Mesodermal cell (in vitro differentiated cells): ENCODE measurements around the gene ZNF471. TPM values are rescaled to one million over a fixed set of nuclear protein-coding genes. Genes with fewer than 3 reads are reported as not detected.
A peak's percentile ranks its signal among the peaks of the same experiment; 100 is the strongest.

ENCODE experiments used
- H3K27ac ChIP-seq: 2 replicates; pipeline ENCODE4 v1.7.0; 2013; ENCODE audit warnings: mild to moderate bottlenecking, low read depth, low read length, moderate library complexity; ENCODE audit not compliant: severe bottlenecking
- H3K36me3 ChIP-seq: 2 replicates; pipeline ENCODE4 v1.7.1; 2013; ENCODE audit warnings: mild to moderate bottlenecking, low read length, moderate library complexity; ENCODE audit not compliant: control insufficient read depth, insufficient read depth
- H3K4me1 ChIP-seq: one replicate; pipeline ENCODE4 v1.7.1; 2013; ENCODE audit warnings: mild to moderate bottlenecking, low read length; ENCODE audit not compliant: insufficient read depth, control insufficient read depth, poor library complexity, severe bottlenecking
- H3K4me3 ChIP-seq: 2 replicates; pipeline ENCODE4 v1.7.0; 2013; ENCODE audit warnings: low read length, control low read depth, mild to moderate bottlenecking; ENCODE audit not compliant: insufficient read depth, poor library complexity, severe bottlenecking; ENCODE audit errors: extremely low read depth
- H3K9me3 ChIP-seq: 2 replicates; pipeline ENCODE4 v1.7.1; 2013; ENCODE audit warnings: mild to moderate bottlenecking, low read length, moderate library complexity; ENCODE audit not compliant: control insufficient read depth
- WGBS, 2 experiments: methylation state at CpG; one replicate each; pipeline ENCODE4 v1.1.5; 2013; ENCODE audit warnings: missing lambda C conversion rate in 2 of 2; ENCODE audit not compliant: insufficient coverage in 2 of 2; 5-methylcytosine and 5-hydroxymethylcytosine counted together
- polyA plus RNA-seq, 2 experiments: library from polyadenylated mRNA; stranded (reverse); fragments of 50-300 nt; gene quantifications; one replicate each; pipeline ENCODE4 v1.2.3, GENCODE V29; 2013

Gene ZNF471
- polyA plus RNA-seq (2013, experiment 1 of 2), result 0.70 TPM
- polyA plus RNA-seq (2013, experiment 2 of 2), result 0.81 TPM

- Histone ChIP-seq H3K4me1 (no peaks in the 10 kb centered on the region), H3K4me3 (peak within 1 kb of the TSS; percentile 49), H3K36me3 (no peaks in the 10 kb centered on the region), H3K9me3 (peaks cover 34% of the 10 kb centered on the region), H3K27ac (peak within 1 kb of the TSS; percentile 89)
- 14 to 17% methylated on average over 43 to 56 of the region's 74 CpGs for WGBS, 2 experiments
Observed at GRCh38 chr19:56507446-56508289, at the start of gene ZNF471. ZNF471 (plus strand) TSS chr19:56507855; CDS start chr19:56511572, 3,717 bp downstream.

- WGBS, 2 experiments, result 64 to 66% methylated on average over 2 to 3 of the region's 3 CpGs
- Histone ChIP-seq H3K4me3 (no peak overlapping the region), H3K4me1 (no peaks in the 10 kb centered on the region), H3K9me3 (peaks cover 80% of the 10 kb centered on the region), H3K36me3 (no peaks in the 10 kb centered on the region), H3K27ac (no peak overlapping the region)
Observed at GRCh38 chr19:56474308-56474707, 33.3 kb upstream of the ZNF471 start.

GRCh38 chr19:56476093-56476492 is 31.6 kb upstream of the ZNF471 start:
- Histone ChIP-seq H3K27ac (no peak overlapping the region), H3K4me3 (no peak overlapping the region), H3K36me3 (no peaks in the 10 kb centered on the region), H3K4me1 (no peaks in the 10 kb centered on the region), H3K9me3 (peaks cover 78% of the 10 kb centered on the region)
- 86 to 95% methylated on average over 4 to 7 of the region's 10 CpGs for WGBS, 2 experiments

- Histone ChIP-seq H3K9me3 (peaks cover 78% of the 10 kb centered on the region), H3K4me1 (no peaks in the 10 kb centered on the region), H3K4me3 (peak within 1 kb of the TSS; percentile 44), H3K27ac (peak within 1 kb of the TSS; percentile 77), H3K36me3 (no peaks in the 10 kb centered on the region)
- WGBS, 2 experiments, result 45 to 53% methylated on average over 22 to 31 of the region's 69 CpGs
Observed at GRCh38 chr19:56476651-56477428, 30.8 kb upstream of the ZNF471 start, which contains the start of gene ZNF667. ZNF667 (minus strand) TSS chr19:56477345; CDS start chr19:56462370, 14,975 bp downstream.

- H3K27ac ChIP-seq, result peak overlapping the region; percentile 77
- no peaks in the 10 kb centered on the region for H3K4me1 ChIP-seq
- WGBS, 2 experiments, result 31 to 35% methylated on average over 55 to 70 of the region's 80 CpGs
- no peaks in the 10 kb centered on the region for H3K36me3 ChIP-seq
- H3K9me3 ChIP-seq, result peaks cover 77% of the 10 kb centered on the region
- H3K4me3 ChIP-seq, result peak overlapping the region; percentile 44
Observed at GRCh38 chr19:56477429-56478338, 30.0 kb upstream of the ZNF471 start.

GRCh38 chr19:56491399-56491798 is 16.3 kb upstream of the ZNF471 start:
- H3K9me3 ChIP-seq, result peaks cover 35% of the 10 kb centered on the region
- WGBS, 2 experiments, result 75 to 88% methylated on average over 1 to 2 of the region's 3 CpGs
- H3K4me3 ChIP-seq, result no peak overlapping the region
- H3K27ac ChIP-seq, result no peak overlapping the region
- no peaks in the 10 kb centered on the region for H3K36me3 ChIP-seq
- no peaks in the 10 kb centered on the region for H3K4me1 ChIP-seq

- Histone ChIP-seq H3K9me3 (peaks cover 44% of the 10 kb centered on the region), H3K4me3 (no peak overlapping the region)
- 67 to 71% methylated on average over 1 of the region's 2 CpGs for WGBS, 2 experiments
Observed at GRCh38 chr19:56504581-56504980, 3.1 kb upstream of the ZNF471 start.

GRCh38 chr19:56508290-56508778 is 679 bp downstream of the ZNF471 start:
- no peak overlapping the region for H3K27ac ChIP-seq
- H3K4me3 ChIP-seq, result peak overlapping the region; percentile 49
- no peaks in the 10 kb centered on the region for H3K4me1 ChIP-seq
- WGBS, 2 experiments, result 49 to 53% methylated on average over 17 of the region's 17 CpGs
- H3K36me3 ChIP-seq, result no peaks in the 10 kb centered on the region
- peaks cover 34% of the 10 kb centered on the region for H3K9me3 ChIP-seq

More at GRCh38 chr19:56504581-56504980, 3.1 kb upstream of the ZNF471 start:
- Histone ChIP-seq H3K36me3 (no peaks in the 10 kb centered on the region), H3K4me1 (no peaks in the 10 kb centered on the region), H3K27ac (no peak overlapping the region)

GRCh38 chr19:56525214-56525860 is 17.7 kb downstream of the ZNF471 start:
- Histone ChIP-seq H3K27ac (no peak overlapping the region), H3K4me3 (no peak overlapping the region), H3K9me3 (peaks cover 57% of the 10 kb centered on the region), H3K36me3 (no peaks in the 10 kb centered on the region), H3K4me1 (no peaks in the 10 kb centered on the region)
- 100% methylated on average over 1 of the region's 4 CpGs; no CpG with 5 or more reads in 1 of the 2 experiments for WGBS, 2 experiments
